Measurements from ENCODE around the gene APOL2.
A peak's percentile ranks its signal among the peaks of the same experiment; 100 is the strongest.
"Not testable (repeated sequence)": the region's sequence is repeated elsewhere in the genome, so short reads cannot be mapped to it uniquely, and the experiment has no call there.

The APOL2 gene

DNA sequence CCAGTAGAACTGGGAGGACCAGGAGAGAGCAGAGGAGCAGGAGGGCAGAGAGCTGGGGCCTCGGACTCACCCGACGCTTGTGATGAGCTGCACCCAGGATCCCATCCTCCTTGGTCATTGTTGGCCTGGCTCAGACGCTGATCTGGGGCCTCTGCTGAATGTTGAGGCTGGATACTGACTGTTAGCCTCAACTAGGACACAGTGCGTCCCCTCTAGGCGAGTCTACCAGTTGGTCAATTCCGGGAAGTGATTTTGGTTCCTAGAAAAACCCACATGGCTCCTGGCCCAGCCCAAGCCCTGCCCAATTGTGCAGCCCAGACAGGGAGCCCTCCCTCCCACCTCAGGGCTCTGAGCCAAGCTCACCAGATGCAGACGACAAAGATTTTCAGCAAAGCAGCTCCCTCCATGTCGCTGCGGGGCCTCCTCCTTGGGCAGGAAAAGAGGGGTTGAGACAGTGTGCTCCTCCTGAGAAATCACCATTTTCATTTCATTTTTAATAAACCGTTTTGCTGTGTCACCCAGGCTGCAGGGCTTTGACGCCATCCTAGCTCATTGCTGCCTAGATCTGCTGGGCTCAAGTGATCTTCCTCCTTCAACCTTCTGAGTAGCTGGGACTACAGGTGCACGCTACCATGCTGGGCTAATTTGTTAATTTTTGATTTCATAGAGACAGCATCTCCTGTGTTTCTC is 37.6 kb downstream of the APOL2 start, which contains the start of gene APOL4:
APOL4 (minus strand) TSS at position 180 of the 690 bp plus-strand sequence; CDS start at position 105, 75 bp downstream.
- H3K4me1 ChIP-seq, result peaks cover 6% of the 10 kb centered on the region

DNA sequence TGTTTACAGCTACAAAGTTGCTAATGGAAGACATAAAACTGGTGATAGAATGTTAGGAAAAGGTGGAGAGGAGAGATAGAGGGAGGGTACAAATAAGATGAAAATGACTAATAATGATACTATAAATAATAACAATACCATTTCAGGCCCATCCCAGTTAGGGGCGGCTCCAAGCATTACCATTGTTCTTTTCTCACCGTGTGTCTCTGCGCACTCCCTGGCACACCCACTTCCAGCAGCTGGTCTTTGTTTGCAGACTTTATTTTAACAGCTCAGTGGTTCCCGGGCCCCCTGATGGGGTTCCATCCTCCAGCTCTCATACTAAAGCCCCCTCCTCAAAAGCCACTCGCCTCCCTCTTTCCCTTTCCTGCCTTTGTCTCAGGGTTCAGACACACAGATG is 38.3 kb downstream of the APOL2 start:
- not testable (repeated sequence) for H3K4me1 ChIP-seq, H3K27me3 ChIP-seq, DNase-seq

More for the DNA sequence above, 37.6 kb downstream of the APOL2 start, which contains the start of gene APOL4:
- no peaks in the 10 kb centered on the region for H3K36me3 ChIP-seq
- no peaks in the 10 kb centered on the region for H3K27me3 ChIP-seq
- TF ChIP-seq, protein P1, sequence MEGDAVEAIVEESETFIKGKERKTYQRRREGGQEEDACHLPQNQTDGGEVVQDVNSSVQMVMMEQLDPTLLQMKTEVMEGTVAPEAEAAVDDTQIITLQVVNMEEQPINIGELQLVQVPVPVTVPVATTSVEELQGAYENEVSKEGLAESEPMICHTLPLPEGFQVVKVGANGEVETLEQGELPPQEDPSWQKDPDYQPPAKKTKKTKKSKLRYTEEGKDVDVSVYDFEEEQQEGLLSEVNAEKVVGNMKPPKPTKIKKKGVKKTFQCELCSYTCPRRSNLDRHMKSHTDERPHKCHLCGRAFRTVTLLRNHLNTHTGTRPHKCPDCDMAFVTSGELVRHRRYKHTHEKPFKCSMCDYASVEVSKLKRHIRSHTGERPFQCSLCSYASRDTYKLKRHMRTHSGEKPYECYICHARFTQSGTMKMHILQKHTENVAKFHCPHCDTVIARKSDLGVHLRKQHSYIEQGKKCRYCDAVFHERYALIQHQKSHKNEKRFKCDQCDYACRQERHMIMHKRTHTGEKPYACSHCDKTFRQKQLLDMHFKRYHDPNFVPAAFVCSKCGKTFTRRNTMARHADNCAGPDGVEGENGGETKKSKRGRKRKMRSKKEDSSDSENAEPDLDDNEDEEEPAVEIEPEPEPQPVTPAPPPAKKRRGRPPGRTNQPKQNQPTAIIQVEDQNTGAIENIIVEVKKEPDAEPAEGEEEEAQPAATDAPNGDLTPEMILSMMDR (IDR thresholded peaks at IDR 0.05; ENCODE audit: low read depth, low read length), result no peak
- no peaks in the 10 kb centered on the region for H3K9me3 ChIP-seq
- DNase-seq, result peak; percentile 35
- H3K4me3 ChIP-seq (ENCODE audit: low read depth, low read length), result no peak within 1 kb of the TSS

DNA sequence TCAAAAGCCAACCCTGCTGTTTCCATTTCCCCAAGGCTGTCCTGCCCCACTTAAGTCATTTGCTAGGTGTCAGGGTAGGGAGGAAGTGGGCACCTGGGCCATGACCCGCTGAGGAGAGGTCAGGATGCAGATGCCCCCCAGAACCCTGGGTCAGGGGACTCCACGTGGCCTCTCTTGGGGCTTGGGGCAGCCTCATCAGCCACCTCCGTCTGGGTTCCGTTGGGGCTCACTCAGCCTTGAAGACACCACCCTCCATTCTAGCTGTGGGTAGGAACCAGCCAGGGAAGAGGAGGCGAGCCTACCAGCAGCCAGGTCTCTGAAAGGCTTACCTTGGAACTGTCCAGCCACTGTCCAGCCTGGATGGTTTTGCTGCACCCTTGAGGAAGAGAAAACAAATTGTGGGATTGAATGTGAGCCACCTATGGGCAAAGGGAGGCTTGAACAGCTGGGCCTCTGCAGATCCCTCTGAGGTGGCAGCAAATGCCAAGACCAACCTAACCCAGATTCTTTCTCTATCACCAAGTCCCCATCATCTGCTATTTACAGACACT is 40.3 kb downstream of the APOL2 start:
- Histone ChIP-seq H3K36me3 (no peaks in the 10 kb centered on the region), H3K4me3 (ENCODE audit: low read depth, low read length) (no peak overlapping the region), H3K4me1 (peaks cover 9% of the 10 kb centered on the region), H3K27me3 (no peaks in the 10 kb centered on the region), H3K9me3 (no peaks in the 10 kb centered on the region)
- DNase-seq, result no peak
- TF ChIP-seq, protein P1 (IDR thresholded peaks at IDR 0.05; ENCODE audit: low read depth, low read length), result no peak

More for the DNA sequence above, 38.3 kb downstream of the APOL2 start:
- not testable (repeated sequence) for H3K9me3 ChIP-seq; H3K4me3 ChIP-seq (ENCODE audit: low read depth, low read length); H3K36me3 ChIP-seq

DNA sequence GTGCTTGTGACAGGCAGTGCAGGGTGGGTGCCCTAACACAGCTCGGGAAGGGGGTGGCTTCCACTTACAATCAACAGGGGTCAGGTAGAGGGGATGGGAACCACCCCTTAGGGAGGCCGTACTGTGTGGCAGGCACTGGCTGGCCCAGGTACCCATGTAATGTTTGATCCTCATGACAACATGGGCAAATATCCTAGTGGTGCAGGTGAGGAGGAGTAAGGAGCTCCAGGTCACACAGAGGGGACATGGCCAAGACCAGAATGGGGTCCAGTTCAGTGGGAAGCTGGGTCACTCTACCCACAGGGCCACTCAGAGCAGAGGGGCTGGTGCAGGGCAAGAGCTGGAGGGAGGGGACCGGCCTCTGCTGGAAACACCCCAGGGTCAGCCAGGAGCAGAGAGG is 40.8 kb downstream of the APOL2 start:
- H3K9me3 ChIP-seq, result no peaks in the 10 kb centered on the region
- H3K27me3 ChIP-seq, result no peaks in the 10 kb centered on the region
- TF ChIP-seq, protein P1 (IDR thresholded peaks at IDR 0.05; ENCODE audit: low read depth, low read length), result no peak
- H3K4me3 ChIP-seq (ENCODE audit: low read depth, low read length), result no peak overlapping the region
- H3K36me3 ChIP-seq, result no peaks in the 10 kb centered on the region
- H3K4me1 ChIP-seq, result peaks cover 9% of the 10 kb centered on the region
- DNase-seq, result no peak

DNA sequence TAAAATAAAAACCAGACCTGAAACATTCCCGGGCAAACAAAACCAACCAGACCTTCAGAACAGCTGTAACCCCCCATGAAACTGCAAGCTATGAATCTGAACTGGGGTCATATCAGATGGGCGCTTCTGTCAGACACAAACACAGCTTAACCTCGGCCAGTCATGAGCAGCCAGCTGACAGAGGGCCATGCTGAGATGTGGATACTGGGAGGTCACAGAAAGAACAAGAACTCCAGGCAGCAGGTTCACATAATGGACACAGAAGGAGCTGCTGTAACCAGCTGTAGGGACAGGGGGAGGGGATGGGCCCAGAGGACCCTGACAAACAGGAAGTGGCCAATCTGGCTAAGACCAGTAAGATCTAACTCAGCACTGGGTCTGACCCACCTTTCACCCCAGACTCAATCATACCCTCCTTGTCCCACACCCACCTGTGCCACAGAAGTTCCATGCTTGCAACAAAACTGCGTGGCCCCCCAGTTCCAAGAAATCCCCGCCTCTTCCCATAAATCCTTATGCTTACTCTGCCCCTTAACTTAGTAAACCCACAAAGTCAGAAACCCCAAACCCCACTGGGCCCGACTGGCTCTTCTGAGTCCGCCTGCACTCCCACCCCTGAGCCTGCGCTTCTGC is 41.7 kb downstream of the APOL2 start:
- H3K4me3 ChIP-seq (ENCODE audit: low read depth, low read length), result no peak overlapping the region
- H3K27me3 ChIP-seq, result no peaks in the 10 kb centered on the region
- DNase-seq, result no peak
- H3K36me3 ChIP-seq, result no peaks in the 10 kb centered on the region
- peaks cover 9% of the 10 kb centered on the region; the same call in 1 of the 2 replicates for H3K4me1 ChIP-seq
- TF ChIP-seq, protein P1 (IDR thresholded peaks at IDR 0.05; ENCODE audit: low read depth, low read length), result no peak
- H3K9me3 ChIP-seq, result no peaks in the 10 kb centered on the region

DNA sequence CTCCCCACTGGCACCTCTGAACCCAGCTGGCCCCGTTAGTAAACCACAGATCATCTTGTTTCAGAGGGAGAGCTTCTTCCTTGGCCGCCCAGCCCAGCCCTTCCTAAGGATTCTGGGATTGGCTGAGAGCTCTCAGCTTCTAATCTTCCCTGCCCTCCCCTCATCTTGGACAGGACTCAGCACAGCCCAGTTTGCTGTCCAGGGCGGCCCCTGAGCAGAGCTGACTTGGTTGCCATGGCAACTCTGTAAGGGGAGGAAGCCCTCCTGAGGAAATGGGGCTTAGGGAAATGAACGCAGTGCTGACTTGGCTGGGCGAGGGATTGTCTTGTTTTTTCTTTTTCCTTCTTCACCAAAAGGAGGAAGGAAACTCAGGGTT is 42.3 kb downstream of the APOL2 start:
- Histone ChIP-seq H3K9me3 (no peaks in the 10 kb centered on the region), H3K4me1 (peaks cover 9% of the 10 kb centered on the region; the same call in 1 of the 2 replicates), H3K27me3 (no peaks in the 10 kb centered on the region), H3K4me3 (ENCODE audit: low read depth, low read length) (no peak overlapping the region), H3K36me3 (no peaks in the 10 kb centered on the region)
- peak; percentile 31 for DNase-seq
- TF ChIP-seq, protein P1 (IDR thresholded peaks at IDR 0.05; ENCODE audit: low read depth, low read length), result no peak

Measured in BE2C (cell line).